Activated T-cell treated with anti-CD3 and anti-CD28 coated beads, Interleukin-2, amount 50 U/mL, for 24 hours (primary cell): ENCODE results near the gene ADGRG1.

ENCODE experiments used
- DNase-seq: peaks from one replicate; pipeline ENCODE4 v3.0.0-alpha.2; 2020
- H3K27ac Mint-ChIP-seq: 2 replicates; pipeline ENCODE4 v1.8.0; 2020; ENCODE audit warnings: mild to moderate bottlenecking, mixed read lengths
- H3K27me3 Mint-ChIP-seq: 2 replicates; pipeline ENCODE4 v1.8.0; 2020; ENCODE audit warnings: mixed read lengths
- H3K36me3 Mint-ChIP-seq: 2 replicates; pipeline ENCODE4 v1.8.0; 2020; ENCODE audit warnings: low read depth, mixed read lengths
- H3K4me1 Mint-ChIP-seq: 2 replicates; pipeline ENCODE4 v1.8.0; 2020; ENCODE audit warnings: low read depth, mixed read lengths
- H3K4me3 Mint-ChIP-seq: 2 replicates; pipeline ENCODE4 v1.8.0; 2020; ENCODE audit warnings: mild to moderate bottlenecking, moderate library complexity, mixed read lengths
- H3K9me3 Mint-ChIP-seq: 2 replicates; pipeline ENCODE4 v1.8.0; 2020; ENCODE audit warnings: mixed read lengths

The ADGRG1 gene

GRCh38 chr16:57600048-57600835 lies 28.2 kb upstream of the ADGRG1 start:
- H3K4me3 Mint-ChIP-seq, result no peak overlapping the region

GRCh38 chr16:57600952-57601580 lies 27.4 kb upstream of the ADGRG1 start:
- peak; percentile 32 for DNase-seq
- Mint-ChIP-seq H3K36me3 (peaks cover 9% of the 10 kb centered on the region), H3K9me3 (peaks cover 4% of the 10 kb centered on the region), H3K4me3 (peak overlapping the region; percentile 64), H3K27ac (peak overlapping the region; percentile 97), H3K4me1 (peaks cover 51% of the 10 kb centered on the region), H3K27me3 (no peaks in the 10 kb centered on the region)

More at GRCh38 chr16:57600048-57600835, 28.2 kb upstream of the ADGRG1 start:
- peaks cover 50% of the 10 kb centered on the region for H3K4me1 Mint-ChIP-seq
- peak; percentile 72 for DNase-seq
- H3K36me3 Mint-ChIP-seq, result peaks cover 14% of the 10 kb centered on the region
- peaks cover 9% of the 10 kb centered on the region for H3K9me3 Mint-ChIP-seq
- no peaks in the 10 kb centered on the region for H3K27me3 Mint-ChIP-seq
- H3K27ac Mint-ChIP-seq, result peak overlapping the region; percentile 37

- H3K4me3 Mint-ChIP-seq, result peak overlapping the region; percentile 64
- peak; percentile 64 for DNase-seq
- peaks cover 49% of the 10 kb centered on the region for H3K4me1 Mint-ChIP-seq
- no peaks in the 10 kb centered on the region for H3K27me3 Mint-ChIP-seq
- peak overlapping the region; percentile 97 for H3K27ac Mint-ChIP-seq
- peaks cover 3% of the 10 kb centered on the region for H3K9me3 Mint-ChIP-seq
- H3K36me3 Mint-ChIP-seq, result peaks cover 6% of the 10 kb centered on the region
These were observed 26.5 kb upstream of the ADGRG1 start for GRCh38 chr16:57601801-57602478.

- peak; percentile 24 for DNase-seq
- Mint-ChIP-seq H3K27ac (no peak overlapping the region), H3K36me3 (peaks cover 4% of the 10 kb centered on the region), H3K9me3 (no peaks in the 10 kb centered on the region), H3K27me3 (no peaks in the 10 kb centered on the region), H3K4me3 (no peak overlapping the region), H3K4me1 (peaks cover 55% of the 10 kb centered on the region)
These were observed 25.1 kb upstream of the ADGRG1 start for GRCh38 chr16:57603115-57604024.

GRCh38 chr16:57604177-57604576 lies 24.3 kb upstream of the ADGRG1 start:
- Mint-ChIP-seq H3K4me1 (peaks cover 63% of the 10 kb centered on the region), H3K9me3 (no peaks in the 10 kb centered on the region), H3K27me3 (no peaks in the 10 kb centered on the region), H3K4me3 (no peak overlapping the region), H3K36me3 (peaks cover 3% of the 10 kb centered on the region), H3K27ac (no peak overlapping the region)
- peak; percentile 17 for DNase-seq

- no peak for DNase-seq
These were observed 22.1 kb upstream of the ADGRG1 start for GRCh38 chr16:57606147-57606846.

GRCh38 chr16:57606847-57607501 lies 21.5 kb upstream of the ADGRG1 start:
- H3K27ac Mint-ChIP-seq, result no peak overlapping the region
- H3K36me3 Mint-ChIP-seq, result no peaks in the 10 kb centered on the region
- H3K4me1 Mint-ChIP-seq, result peaks cover 69% of the 10 kb centered on the region
- H3K27me3 Mint-ChIP-seq, result no peaks in the 10 kb centered on the region
- no peaks in the 10 kb centered on the region for H3K9me3 Mint-ChIP-seq
- DNase-seq, result peak; percentile 29
- H3K4me3 Mint-ChIP-seq, result no peak overlapping the region

More at GRCh38 chr16:57606147-57606846, 22.1 kb upstream of the ADGRG1 start:
- Mint-ChIP-seq H3K36me3 (peaks cover 1% of the 10 kb centered on the region), H3K27ac (no peak overlapping the region), H3K27me3 (no peaks in the 10 kb centered on the region), H3K4me1 (peaks cover 70% of the 10 kb centered on the region), H3K4me3 (no peak overlapping the region), H3K9me3 (no peaks in the 10 kb centered on the region)

GRCh38 chr16:57607676-57608461 lies 20.6 kb upstream of the ADGRG1 start:
- Mint-ChIP-seq H3K27me3 (no peaks in the 10 kb centered on the region), H3K27ac (no peak overlapping the region), H3K9me3 (no peaks in the 10 kb centered on the region), H3K4me1 (peaks cover 64% of the 10 kb centered on the region), H3K4me3 (no peak overlapping the region), H3K36me3 (no peaks in the 10 kb centered on the region)
- peak; percentile 23 for DNase-seq

GRCh38 chr16:57608462-57609113 lies 19.8 kb upstream of the ADGRG1 start:
- Mint-ChIP-seq H3K4me3 (peak overlapping the region; percentile 54), H3K27me3 (no peaks in the 10 kb centered on the region), H3K9me3 (no peaks in the 10 kb centered on the region), H3K4me1 (peaks cover 60% of the 10 kb centered on the region), H3K27ac (peak overlapping the region; percentile 96), H3K36me3 (no peaks in the 10 kb centered on the region)
- DNase-seq, result peak; percentile 32

- Mint-ChIP-seq H3K27me3 (no peaks in the 10 kb centered on the region), H3K4me1 (peaks cover 69% of the 10 kb centered on the region), H3K36me3 (no peaks in the 10 kb centered on the region), H3K9me3 (no peaks in the 10 kb centered on the region), H3K27ac (peak overlapping the region; percentile 96), H3K4me3 (peak overlapping the region; percentile 54)
- peak; percentile 83 for DNase-seq
These were observed 18.7 kb upstream of the ADGRG1 start for GRCh38 chr16:57609541-57610401.

GRCh38 chr16:57610611-57611010 lies 17.8 kb upstream of the ADGRG1 start:
- peak; percentile 47 for DNase-seq
- H3K27me3 Mint-ChIP-seq, result no peaks in the 10 kb centered on the region
- peak overlapping the region; percentile 96 for H3K27ac Mint-ChIP-seq
- peak overlapping the region; percentile 54 for H3K4me3 Mint-ChIP-seq
- no peaks in the 10 kb centered on the region for H3K36me3 Mint-ChIP-seq
- peaks cover 69% of the 10 kb centered on the region for H3K4me1 Mint-ChIP-seq
- H3K9me3 Mint-ChIP-seq, result no peaks in the 10 kb centered on the region
